ENCODE measurements around the gene CAMTA1. TPM values are rescaled to one million over a fixed set of nuclear protein-coding genes. Genes with fewer than 3 reads are reported as not detected.
A peak's percentile ranks its signal among the peaks of the same experiment; 100 is the strongest.

CAMTA1 gene
- total RNA-seq, 1 donor = 56.1 TPM

GRCh38 chr1:6888870-6889269 lies 103.6 kb downstream of the CAMTA1 start:
- no peak overlapping the region for H3K4me3 ChIP-seq (ENCODE audit: low read depth, low read length)
- TF ChIP-seq, protein P1, sequence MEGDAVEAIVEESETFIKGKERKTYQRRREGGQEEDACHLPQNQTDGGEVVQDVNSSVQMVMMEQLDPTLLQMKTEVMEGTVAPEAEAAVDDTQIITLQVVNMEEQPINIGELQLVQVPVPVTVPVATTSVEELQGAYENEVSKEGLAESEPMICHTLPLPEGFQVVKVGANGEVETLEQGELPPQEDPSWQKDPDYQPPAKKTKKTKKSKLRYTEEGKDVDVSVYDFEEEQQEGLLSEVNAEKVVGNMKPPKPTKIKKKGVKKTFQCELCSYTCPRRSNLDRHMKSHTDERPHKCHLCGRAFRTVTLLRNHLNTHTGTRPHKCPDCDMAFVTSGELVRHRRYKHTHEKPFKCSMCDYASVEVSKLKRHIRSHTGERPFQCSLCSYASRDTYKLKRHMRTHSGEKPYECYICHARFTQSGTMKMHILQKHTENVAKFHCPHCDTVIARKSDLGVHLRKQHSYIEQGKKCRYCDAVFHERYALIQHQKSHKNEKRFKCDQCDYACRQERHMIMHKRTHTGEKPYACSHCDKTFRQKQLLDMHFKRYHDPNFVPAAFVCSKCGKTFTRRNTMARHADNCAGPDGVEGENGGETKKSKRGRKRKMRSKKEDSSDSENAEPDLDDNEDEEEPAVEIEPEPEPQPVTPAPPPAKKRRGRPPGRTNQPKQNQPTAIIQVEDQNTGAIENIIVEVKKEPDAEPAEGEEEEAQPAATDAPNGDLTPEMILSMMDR (IDR thresholded peaks at IDR 0.05; ENCODE audit: insufficient read depth, low read depth, low read length) = no peak
- DNase-seq (ENCODE audit: low read depth) = no peak

- TF ChIP-seq, protein P1 (IDR thresholded peaks at IDR 0.05; ENCODE audit: insufficient read depth, low read depth, low read length) = peak; percentile 82
- H3K4me3 ChIP-seq (ENCODE audit: low read depth, low read length) = no peak overlapping the region
- peak; percentile 73 for DNase-seq (ENCODE audit: low read depth)
Observed at GRCh38 chr1:6889875-6890480, 104.7 kb downstream of the CAMTA1 start.

DNA sequence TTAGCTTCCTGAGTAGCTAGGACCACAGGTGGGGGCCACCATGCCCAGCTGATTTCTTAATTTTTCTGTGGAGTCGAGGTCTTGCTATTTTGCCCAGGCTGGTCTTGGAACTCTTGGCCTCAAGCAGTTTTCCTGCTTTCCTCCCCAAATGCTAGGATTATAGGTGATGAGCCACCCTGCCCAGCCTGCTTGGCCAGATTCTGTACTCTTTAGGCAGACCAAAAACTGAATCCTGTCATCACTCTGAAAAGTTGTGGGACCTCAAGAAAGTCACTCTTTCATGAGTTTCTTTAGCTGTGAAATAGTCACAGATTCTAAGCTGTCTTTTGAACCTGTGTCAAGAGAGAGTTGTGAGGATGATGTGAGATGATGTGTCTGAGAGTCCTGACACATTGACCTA lies 105.4 kb downstream of the CAMTA1 start:
- TF ChIP-seq, protein P1 (IDR thresholded peaks at IDR 0.05; ENCODE audit: insufficient read depth, low read depth, low read length) = no peak
- no peak for DNase-seq (ENCODE audit: low read depth)
- H3K4me3 ChIP-seq (ENCODE audit: low read depth, low read length) = no peak overlapping the region

GRCh38 chr1:6891781-6892579 lies 106.7 kb downstream of the CAMTA1 start:
- no peak for DNase-seq (ENCODE audit: low read depth)
- H3K4me3 ChIP-seq (ENCODE audit: low read depth, low read length) = no peak overlapping the region
- TF ChIP-seq, protein P1 (IDR thresholded peaks at IDR 0.05; ENCODE audit: insufficient read depth, low read depth, low read length) = no peak

GRCh38 chr1:6893388-6893787 lies 108.1 kb downstream of the CAMTA1 start:
- H3K4me3 ChIP-seq (ENCODE audit: low read depth, low read length) = no peak overlapping the region
- no peak for DNase-seq (ENCODE audit: low read depth)
- TF ChIP-seq, protein P1 (IDR thresholded peaks at IDR 0.05; ENCODE audit: insufficient read depth, low read depth, low read length) = no peak

- TF ChIP-seq, protein P1 (IDR thresholded peaks at IDR 0.05; ENCODE audit: insufficient read depth, low read depth, low read length) = no peak
- no peak for DNase-seq (ENCODE audit: low read depth)
- no peak overlapping the region for H3K4me3 ChIP-seq (ENCODE audit: low read depth, low read length)
Observed at GRCh38 chr1:6897138-6897537, 111.9 kb downstream of the CAMTA1 start.

Measured in fibroblast of villous mesenchyme (primary cell).